NCI-H774 (cell line): Measurements from ENCODE around the gene ZNF674.

Source experiments
- DNase-seq: peaks from one replicate; lab custom pipeline; 2025; lab: John Stamatoyannopoulos, UW

Gene ZNF674

DNA sequence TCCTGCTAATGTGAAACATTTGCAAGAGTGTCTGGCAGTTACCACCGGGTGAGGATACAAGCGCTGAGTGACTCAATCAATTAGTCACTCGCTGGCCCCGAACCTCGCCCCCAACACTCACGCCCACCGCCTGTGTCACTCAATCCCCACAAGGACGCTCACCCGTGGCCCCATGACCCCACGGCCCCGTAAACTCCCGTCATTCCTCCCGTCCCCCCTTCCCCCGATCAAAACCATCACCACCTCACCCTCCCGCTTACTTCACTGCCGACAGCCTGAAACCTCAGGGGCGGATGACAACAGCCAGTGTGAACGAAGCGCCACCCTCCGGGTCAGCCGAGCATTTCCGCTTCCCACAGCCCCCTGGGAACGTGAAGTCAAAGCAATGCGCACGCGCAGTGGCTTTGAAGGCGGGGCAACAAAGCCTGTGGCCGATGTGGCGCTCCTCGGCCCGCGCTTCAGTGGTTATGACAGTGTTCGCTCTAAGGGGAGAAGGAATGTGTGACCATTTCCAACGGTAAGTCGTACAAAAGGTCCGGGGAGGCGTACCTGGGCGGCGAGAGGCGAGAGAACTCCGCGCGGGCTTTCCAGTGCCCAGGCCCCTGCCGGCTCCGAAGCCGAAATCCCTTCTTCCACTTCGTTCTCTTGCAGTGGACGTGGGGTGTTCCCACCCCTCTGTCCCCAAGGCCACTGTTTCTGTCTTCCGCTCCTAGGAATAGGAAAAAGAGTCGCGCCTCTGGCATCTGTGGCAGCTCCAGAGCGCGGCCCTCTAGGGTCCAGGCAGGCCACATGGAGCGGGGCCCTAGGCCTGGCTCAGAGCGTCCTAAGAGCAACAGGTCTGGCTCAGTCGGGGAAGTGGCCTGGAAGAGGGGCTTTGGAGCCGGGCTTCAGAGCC lies at the start of gene ZNF674:
Gene ZNF674 (minus strand): TSS at position 311 of the 895 bp plus-strand sequence. CDS start 3,334 bp downstream, outside the sequence.
- peak; percentile 77 for DNase-seq

DNA sequence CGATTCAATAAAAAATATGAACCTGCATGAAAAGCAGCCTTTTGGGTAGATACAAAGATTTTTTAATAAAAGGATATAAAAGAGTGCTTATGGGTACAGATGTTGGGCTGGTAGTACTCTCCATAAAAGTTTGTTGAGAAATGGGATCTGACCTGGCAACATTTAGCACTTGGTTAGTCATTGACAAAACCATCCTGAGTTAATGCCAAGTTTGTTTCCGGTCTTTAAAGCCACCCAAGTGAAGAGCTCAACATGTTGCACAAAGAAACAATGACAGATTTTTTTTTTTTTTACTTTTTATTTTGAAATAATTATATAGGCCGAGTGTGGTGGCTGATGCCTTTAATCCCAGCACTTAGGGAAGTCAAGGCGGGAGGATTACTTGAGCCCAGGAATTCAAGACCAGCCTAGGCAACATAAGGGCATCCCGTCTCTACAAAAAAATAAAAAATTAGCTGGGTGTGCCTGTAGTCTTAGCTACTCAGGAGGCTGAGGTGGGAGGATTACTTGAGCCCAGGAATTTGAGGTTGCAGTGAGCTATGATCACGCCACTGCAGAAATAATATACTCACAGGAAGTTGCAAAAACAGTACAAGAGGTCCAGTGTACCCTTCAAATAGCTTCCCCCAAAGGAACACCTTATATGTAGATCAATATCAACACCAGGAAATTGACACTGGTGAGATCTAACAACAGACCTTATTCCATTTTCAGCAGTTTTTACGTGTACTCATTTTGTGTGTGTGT lies 44.9 kb upstream of the ZNF674 start:
- DNase-seq: no peak

GRCh38 chrX:46588263-46588662 lies 43.0 kb upstream of the ZNF674 start:
- no peak for DNase-seq

DNA sequence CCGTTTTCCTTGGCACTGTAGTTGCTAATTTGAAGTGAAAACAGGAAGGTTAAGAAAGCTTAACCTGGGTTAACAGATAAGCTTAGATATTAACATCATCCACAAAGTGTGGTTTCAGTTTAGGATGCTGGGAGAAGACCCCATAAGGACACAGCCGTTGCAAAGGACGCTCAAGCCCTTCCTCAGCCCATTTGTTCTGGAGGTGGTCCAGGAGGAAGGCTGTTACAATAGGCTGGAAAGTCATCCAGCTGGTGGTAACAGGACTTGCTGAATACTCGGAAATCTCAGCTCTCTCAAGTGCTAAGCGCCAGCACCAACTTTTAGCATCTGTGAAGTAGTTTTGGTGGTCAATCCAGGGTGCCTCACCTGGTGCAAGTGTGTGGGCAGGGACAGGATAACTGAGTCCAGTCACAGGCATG lies 42.5 kb upstream of the ZNF674 start:
- DNase-seq: no peak

DNA sequence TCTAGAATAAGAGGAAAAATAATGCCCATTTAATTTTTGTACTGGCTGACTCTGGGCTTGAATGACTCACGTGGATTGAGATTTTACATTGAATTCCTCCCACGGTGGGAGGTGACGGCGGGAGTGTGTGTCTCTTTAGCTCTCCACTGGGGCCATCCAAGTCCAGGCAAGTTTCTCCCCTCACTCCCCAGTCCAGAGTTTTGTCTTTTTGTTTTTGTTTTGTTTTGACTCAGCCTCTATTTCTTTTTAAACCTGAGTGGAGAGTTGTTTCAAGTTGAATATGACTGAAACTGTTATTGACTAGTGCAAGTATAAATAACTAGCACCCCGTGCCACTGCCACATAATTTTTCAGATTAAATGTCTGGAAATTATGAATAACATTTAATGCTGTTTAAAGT lies 41.9 kb upstream of the ZNF674 start:
- no peak for DNase-seq

- no peak for DNase-seq
Measured at GRCh38 chrX:46584736-46585135, 39.5 kb upstream of the ZNF674 start.

DNA sequence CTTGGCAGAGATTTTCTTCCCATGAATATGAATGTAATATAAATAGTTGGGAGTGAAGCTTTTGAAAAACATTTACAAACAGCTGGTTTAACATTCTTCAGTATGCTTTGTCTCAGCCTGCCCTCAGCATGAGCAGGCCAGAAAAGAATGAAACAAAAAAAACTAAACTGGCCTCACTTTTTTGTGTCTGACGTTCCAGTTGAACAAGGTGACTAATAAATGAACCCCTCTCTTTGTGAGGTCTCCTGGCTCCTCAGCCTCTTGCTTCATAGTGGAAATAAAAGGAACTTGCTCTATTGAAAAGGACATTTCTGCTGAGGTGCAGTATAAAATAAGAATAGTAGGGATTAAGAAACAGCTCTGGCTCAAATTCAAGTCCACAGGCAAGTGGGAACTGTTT lies 37.7 kb upstream of the ZNF674 start:
- DNase-seq: no peak

- DNase-seq: no peak
Measured at GRCh38 chrX:46582325-46582724, 37.1 kb upstream of the ZNF674 start.

GRCh38 chrX:46580613-46581012 lies 35.4 kb upstream of the ZNF674 start:
- DNase-seq: no peak

GRCh38 chrX:46579250-46579649 lies 34.0 kb upstream of the ZNF674 start:
- DNase-seq: no peak

DNA sequence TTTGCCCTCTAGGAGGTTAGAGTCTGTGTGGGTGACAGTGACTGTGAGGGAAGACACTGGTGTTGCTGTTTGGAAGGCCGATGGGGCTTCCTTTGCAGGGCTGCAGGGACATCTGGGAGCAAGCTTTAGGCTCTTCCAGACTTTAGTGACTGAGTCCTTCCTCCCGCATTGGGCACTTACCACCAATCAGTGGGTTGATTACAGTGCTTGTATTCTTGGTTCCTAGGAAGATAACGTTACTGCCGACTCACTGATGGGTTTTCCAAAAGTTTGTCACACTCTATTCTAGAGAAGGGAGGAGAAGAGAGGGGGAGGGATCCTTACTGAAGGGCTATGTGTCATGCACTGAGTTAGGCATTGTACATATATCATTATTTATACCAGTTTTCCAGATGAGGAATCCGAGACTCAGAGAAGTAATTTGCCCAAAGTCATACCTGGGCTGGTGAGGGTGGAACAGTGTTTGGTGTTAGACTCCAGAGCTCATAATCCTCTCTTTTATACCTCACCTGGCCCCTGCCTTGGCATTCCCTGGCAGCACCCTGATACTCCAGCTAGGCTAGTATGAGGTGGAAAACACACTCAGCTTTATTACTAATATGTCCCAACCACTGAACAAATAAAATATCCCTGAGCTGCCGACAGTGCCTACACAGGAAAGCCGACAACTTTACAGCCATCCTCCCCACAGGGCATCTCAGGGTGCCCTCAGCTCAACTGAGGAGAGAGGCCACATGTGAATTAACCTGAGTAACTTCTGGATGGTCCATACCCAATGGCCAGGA lies 32.2 kb upstream of the ZNF674 start:
- DNase-seq: no peak

DNA sequence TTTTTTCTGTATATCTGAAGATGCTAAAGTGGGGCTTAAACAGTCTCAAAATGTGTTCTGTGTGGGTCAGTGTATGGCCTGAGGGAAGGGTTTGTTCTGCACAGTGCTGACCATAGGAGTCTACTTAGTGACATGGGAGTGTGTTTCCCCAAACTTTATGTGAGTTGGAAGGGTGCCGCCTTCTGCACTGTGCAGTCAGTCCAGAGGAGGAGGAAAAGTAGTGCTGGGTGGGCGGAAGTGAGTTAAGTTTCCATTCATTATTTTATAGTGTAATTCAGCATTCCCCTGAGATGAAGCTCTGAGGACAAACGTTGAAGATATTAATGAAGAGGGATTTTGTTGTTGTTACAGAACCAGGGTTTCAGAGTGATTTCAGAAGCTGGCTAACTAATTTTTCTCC lies 31.2 kb upstream of the ZNF674 start:
- no peak for DNase-seq

- DNase-seq: no peak
Measured at GRCh38 chrX:46575991-46576392, 30.8 kb upstream of the ZNF674 start.

GRCh38 chrX:46575586-46575985 lies 30.4 kb upstream of the ZNF674 start:
- DNase-seq: no peak

GRCh38 chrX:46574774-46575381 lies 29.7 kb upstream of the ZNF674 start:
- DNase-seq: peak; percentile 18

GRCh38 chrX:46573892-46574773 lies 28.9 kb upstream of the ZNF674 start:
- peak; percentile 35 for DNase-seq

- peak; percentile 25 for DNase-seq
Measured at GRCh38 chrX:46573331-46573891, 28.2 kb upstream of the ZNF674 start, which contains the start of gene CHST7. Gene CHST7 (plus strand): TSS chrX:46573765. CDS start chrX:46573932, 167 bp downstream.

- no peak for DNase-seq
Measured at GRCh38 chrX:46572340-46572936, 27.2 kb upstream of the ZNF674 start.

- DNase-seq: no peak
Measured at GRCh38 chrX:46571423-46572339, 26.5 kb upstream of the ZNF674 start.
